ENCODE data around the gene PPP2R2B. TPM values are rescaled to one million over a fixed set of nuclear protein-coding genes. Genes with fewer than 3 reads are reported as not detected.

The PPP2R2B gene
- total RNA-seq, 1 experiment from 2014 or later, result 0.04 TPM

DNA sequence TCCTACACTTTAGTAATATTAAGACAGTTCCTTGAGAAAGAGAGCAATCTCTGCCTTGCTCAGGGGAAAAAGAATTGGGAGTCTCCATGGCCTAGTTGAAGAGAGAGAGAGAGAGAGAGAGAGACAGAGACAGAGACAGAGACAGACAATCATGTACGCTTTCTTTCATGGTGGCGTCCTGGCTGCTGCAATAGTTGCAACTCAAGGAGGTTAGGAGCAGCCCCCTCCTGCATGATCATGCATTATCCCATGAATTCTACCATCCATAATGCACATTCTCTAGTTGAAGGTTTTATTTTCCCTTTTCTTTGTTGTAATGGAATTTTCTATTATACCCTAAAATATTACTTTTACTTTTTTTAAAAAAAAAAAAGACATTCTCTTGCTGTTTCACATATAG lies 50.7 kb downstream of the PPP2R2B start:
- no peak overlapping the region for H3K27ac ChIP-seq
- H3K4me1 ChIP-seq, result no peaks in the 10 kb centered on the region
- H3K36me3 ChIP-seq, result no peaks in the 10 kb centered on the region
- no peaks in the 10 kb centered on the region for H3K27me3 ChIP-seq
- no peak for DNase-seq
- no peaks in the 10 kb centered on the region for H3K9me3 ChIP-seq (replicated peaks)
- no peak overlapping the region for H3K4me3 ChIP-seq

DNA sequence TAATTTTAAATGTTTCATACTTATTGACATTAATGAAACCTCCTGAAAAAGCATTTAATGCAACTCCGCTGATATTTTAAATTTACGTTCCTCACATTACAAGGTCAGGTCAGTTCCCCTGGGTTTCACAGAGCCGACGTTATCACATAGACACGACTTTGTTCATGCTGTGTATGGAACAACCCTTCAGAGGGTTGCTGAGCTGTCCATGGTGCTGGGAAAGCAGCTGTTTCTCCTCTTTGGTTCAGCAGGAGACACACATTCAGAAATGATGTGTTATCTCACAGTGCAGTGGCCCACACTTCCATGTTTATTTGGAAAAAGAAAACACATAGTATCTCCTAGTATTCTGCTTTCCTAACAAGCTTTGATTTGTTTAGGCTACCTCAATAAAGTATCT lies 53.5 kb downstream of the PPP2R2B start:
- Histone ChIP-seq H3K4me3 (no peak overlapping the region), H3K27ac (no peak overlapping the region), H3K4me1 (no peaks in the 10 kb centered on the region), H3K36me3 (no peaks in the 10 kb centered on the region), H3K9me3 (replicated peaks) (no peaks in the 10 kb centered on the region), H3K27me3 (no peaks in the 10 kb centered on the region)
- peak; percentile 45 to 67 for DNase-seq

DNA sequence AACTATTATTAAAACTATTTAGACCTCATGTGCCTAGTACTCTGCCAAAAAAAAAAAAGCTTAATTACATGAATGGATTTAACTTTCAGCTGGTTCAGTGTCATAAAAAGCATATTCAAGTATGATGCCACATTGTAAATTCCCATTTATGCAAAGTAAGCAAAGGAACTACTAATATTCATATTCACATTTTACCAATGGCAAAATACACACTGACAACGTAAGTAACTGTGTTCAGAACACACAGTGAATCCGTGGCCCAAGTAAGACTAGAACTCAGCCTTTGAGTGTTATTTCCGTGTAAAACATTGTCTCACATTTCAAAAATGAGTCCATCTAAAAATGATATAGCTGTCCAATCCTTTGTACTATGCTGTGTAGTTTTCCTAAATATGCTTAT lies 56.8 kb downstream of the PPP2R2B start:
- H3K9me3 ChIP-seq (replicated peaks), result no peaks in the 10 kb centered on the region
- no peak overlapping the region for H3K4me3 ChIP-seq
- H3K27ac ChIP-seq, result no peak overlapping the region
- no peaks in the 10 kb centered on the region for H3K27me3 ChIP-seq
- no peaks in the 10 kb centered on the region for H3K36me3 ChIP-seq
- no peak for DNase-seq
- H3K4me1 ChIP-seq, result no peaks in the 10 kb centered on the region

DNA sequence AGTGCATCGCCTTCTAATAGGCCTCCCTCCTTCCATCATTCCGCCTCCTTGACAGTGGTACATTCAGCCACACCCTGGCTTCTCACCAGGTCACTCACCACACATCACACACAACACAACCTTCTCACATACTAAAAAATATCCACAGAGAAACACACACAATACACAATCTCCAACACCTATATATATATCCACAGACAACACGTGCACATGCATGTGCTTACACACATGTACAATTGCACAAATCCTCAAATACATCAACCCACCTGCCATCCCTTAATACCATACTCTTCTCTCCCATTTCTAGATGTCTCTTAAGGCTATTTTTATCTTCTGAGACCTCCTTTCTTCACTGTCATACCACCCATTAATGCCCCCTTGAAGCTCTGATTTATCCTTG lies 57.6 kb downstream of the PPP2R2B start:
- Histone ChIP-seq H3K4me3 (no peak overlapping the region), H3K27ac (no peak overlapping the region), H3K4me1 (no peaks in the 10 kb centered on the region), H3K27me3 (no peaks in the 10 kb centered on the region), H3K9me3 (replicated peaks) (no peaks in the 10 kb centered on the region), H3K36me3 (no peaks in the 10 kb centered on the region)
- no peak for DNase-seq

DNA sequence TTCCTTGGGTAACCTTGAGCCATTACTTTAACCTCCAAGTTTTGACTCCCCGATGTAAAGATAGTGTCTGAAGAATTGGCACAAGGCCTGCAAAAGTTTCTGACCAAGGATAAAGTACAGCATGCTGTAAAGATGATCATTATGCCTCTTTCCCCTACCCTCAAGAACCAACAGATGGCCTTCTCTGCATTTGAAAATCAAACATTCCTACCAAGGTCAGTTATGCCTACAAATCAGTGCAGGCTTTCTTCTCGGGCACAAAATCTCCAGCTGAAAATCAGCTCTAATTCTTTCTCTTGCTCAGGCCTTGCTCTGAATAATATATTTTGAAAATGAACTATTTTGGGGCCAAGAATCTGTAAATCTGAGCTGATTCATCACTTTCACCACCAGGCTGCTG lies 59.7 kb downstream of the PPP2R2B start:
- Histone ChIP-seq H3K36me3 (no peaks in the 10 kb centered on the region), H3K4me1 (no peaks in the 10 kb centered on the region), H3K27me3 (no peaks in the 10 kb centered on the region), H3K4me3 (no peak overlapping the region), H3K9me3 (replicated peaks) (no peaks in the 10 kb centered on the region), H3K27ac (no peak overlapping the region)
- no peak for DNase-seq

DNA sequence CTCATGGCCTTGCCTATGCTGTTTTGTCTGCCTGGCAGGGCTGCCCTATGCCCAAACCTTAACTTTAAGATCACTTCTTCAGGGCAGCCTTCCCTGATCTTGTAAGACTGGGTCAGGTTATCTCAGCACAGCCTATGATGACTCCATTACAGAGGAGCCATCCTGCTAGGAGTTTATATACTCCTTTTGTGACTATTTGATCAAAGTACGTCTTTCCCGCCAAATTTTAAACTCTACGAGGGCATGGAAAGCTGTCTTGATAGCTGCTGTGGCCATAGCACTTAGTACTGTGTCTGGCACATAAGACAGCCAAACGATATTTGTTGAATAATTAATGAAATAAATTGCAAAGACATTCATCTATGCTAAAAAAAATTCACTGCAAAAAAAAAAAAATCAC lies 60.6 kb downstream of the PPP2R2B start:
- no peaks in the 10 kb centered on the region for H3K36me3 ChIP-seq
- no peak overlapping the region for H3K4me3 ChIP-seq
- no peaks in the 10 kb centered on the region for H3K4me1 ChIP-seq
- H3K9me3 ChIP-seq (replicated peaks), result no peaks in the 10 kb centered on the region
- DNase-seq, result no peak
- no peaks in the 10 kb centered on the region for H3K27me3 ChIP-seq
- no peak overlapping the region for H3K27ac ChIP-seq

DNA sequence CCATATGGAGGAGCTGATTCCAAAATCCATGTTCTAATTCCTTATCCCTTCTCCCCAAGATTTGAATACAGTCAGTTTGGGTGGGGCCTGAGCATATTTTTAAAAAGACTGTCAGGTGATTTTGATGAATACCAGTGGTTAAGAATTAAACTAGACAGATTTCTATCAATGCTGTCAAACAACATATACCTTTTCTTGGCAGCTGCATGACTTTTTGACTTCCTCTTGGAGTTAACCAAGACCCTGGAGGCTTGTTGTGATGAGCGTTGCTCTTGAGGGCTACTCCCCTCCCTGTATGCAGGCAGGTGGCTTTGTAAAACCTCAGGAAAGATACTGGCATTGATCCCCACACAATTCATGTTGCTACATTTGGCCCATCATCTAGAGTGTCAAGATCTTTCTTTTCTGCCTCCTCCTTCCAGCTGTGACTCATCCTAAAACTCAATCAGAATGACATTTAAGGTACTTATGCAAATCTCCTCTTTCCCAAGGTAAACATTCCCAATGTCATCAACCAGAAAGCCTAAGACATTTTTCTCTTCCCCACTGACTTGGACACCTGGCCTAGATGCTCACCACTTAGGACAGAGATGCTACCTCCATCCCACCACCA lies 61.7 kb downstream of the PPP2R2B start:
- H3K27me3 ChIP-seq, result no peaks in the 10 kb centered on the region
- no peak overlapping the region for H3K4me3 ChIP-seq
- DNase-seq, result no peak
- no peaks in the 10 kb centered on the region for H3K9me3 ChIP-seq (replicated peaks)
- no peaks in the 10 kb centered on the region for H3K36me3 ChIP-seq
- no peak overlapping the region for H3K27ac ChIP-seq
- H3K4me1 ChIP-seq, result no peaks in the 10 kb centered on the region

DNA sequence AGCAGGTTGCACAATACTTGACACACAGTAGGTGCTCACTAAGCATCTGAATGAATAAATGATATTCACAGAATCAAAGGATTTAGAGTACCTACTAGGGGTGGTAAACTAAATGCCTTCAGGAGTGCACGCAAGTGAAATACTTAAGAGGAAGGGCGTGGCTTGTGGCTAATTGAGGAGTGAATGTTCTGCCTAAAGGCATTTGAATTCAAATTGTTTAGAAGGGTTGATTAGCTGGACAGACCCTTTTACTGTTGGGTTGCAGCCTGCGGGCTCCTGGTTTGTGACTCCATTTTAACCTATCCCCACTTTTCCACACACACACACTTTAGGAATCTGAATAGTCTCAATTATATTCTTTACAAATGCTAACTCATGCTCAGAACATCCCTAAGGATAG lies 63.1 kb downstream of the PPP2R2B start:
- H3K4me1 ChIP-seq, result no peaks in the 10 kb centered on the region
- H3K4me3 ChIP-seq, result no peak overlapping the region
- no peaks in the 10 kb centered on the region for H3K9me3 ChIP-seq (replicated peaks)
- H3K27me3 ChIP-seq, result no peaks in the 10 kb centered on the region
- no peaks in the 10 kb centered on the region for H3K36me3 ChIP-seq
- H3K27ac ChIP-seq, result no peak overlapping the region
- DNase-seq, result no peak

DNA sequence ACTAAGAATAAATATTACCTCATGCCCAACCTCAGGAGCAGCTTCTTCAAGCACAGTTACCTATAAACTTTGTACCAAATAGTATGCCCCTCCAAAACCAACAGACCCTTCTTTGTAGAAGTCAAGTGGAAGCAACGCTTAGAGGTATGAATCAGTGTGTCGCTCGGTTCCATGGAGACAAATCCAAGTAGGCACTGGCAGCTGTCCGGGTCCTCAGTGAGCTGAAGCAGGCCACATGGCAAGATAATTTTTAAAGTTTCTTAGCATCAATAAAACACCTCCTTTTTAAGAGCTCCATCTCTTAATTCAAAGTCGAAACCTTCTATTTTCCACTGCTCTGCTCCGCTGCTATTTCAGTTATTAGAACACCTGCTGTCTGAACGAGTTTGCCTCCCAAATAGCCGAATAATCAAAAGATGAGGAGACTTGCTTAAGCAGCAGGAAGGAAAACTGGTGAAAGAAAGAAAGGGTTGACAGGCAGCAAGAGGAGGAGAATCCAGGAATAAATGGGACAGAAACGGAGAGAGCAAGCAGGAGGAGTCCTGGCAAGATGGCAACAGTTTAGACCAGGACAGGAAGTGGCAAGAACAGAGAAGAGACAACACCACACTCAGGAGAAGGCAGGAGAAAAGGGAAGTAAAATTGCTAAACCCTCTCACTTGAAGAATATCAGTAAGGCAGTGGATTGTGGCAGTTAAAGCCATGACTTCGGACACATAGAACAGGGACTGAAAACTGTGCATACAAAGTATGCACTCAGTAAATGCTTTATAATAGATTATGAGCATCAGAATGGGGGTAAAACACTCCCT lies 65.0 kb downstream of the PPP2R2B start:
- Histone ChIP-seq H3K4me3 (no peak overlapping the region), H3K36me3 (no peaks in the 10 kb centered on the region), H3K9me3 (replicated peaks) (no peaks in the 10 kb centered on the region), H3K27me3 (no peaks in the 10 kb centered on the region), H3K4me1 (no peaks in the 10 kb centered on the region), H3K27ac (no peak overlapping the region)
- no peak for DNase-seq

DNA sequence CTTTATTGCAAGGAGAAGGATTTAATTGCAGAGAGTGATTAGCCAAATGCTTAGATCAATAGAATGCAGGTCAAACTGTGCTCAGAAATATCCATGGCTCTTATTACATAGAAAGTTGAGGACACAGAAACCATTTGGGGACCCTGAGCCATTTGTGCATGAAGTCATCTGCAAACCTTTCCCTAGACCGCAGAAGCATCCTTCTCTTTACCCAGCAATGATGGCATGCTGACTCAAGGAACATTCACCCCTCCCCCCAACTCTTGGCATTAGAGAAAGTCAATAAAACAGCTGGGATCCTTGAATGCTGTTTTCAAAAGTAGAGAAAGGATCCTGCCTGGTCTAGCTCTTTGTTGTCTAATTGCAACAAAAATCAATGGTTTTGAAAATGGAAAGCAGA lies 73.5 kb downstream of the PPP2R2B start:
- H3K27ac ChIP-seq, result no peak overlapping the region

DNA sequence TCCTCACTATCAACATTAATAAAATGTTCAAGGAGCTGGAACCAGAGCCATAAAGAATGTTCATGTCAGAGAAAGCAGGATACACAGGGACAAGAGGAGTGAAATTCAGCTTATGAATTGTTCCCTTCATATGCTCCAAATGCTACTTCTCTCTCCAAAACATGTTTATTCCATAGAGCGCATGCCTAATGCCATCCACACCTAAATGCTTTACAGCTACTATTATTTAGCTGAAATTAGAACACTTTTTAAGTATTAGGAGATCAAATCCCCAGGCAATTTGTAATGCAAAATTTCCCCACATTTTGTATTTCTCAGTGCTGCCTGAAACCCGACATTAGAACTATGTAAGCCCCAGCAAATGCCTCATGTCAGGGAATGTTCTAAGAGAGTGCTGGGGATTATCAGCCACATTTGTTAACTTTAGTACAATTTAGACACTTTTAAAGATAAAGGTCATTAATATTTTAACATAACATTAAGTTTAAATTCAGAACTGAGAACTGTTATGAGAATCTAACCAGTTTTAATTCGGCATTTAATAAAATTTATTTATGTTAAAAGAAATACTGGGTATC lies 75.5 kb downstream of the PPP2R2B start:
- Histone ChIP-seq H3K4me1 (no peaks in the 10 kb centered on the region), H3K9me3 (replicated peaks) (no peaks in the 10 kb centered on the region), H3K4me3 (no peak overlapping the region), H3K27ac (no peak overlapping the region), H3K27me3 (peaks cover 13% of the 10 kb centered on the region), H3K36me3 (no peaks in the 10 kb centered on the region)
- DNase-seq, result no peak

More for the DNA sequence above, 73.5 kb downstream of the PPP2R2B start:
- no peaks in the 10 kb centered on the region for H3K36me3 ChIP-seq
- H3K27me3 ChIP-seq, result peaks cover 13% of the 10 kb centered on the region
- no peaks in the 10 kb centered on the region for H3K4me1 ChIP-seq
- H3K4me3 ChIP-seq, result no peak overlapping the region
- peak in 1 of 2 experiments; percentile 4 for DNase-seq
- H3K9me3 ChIP-seq (replicated peaks), result no peaks in the 10 kb centered on the region

DNA sequence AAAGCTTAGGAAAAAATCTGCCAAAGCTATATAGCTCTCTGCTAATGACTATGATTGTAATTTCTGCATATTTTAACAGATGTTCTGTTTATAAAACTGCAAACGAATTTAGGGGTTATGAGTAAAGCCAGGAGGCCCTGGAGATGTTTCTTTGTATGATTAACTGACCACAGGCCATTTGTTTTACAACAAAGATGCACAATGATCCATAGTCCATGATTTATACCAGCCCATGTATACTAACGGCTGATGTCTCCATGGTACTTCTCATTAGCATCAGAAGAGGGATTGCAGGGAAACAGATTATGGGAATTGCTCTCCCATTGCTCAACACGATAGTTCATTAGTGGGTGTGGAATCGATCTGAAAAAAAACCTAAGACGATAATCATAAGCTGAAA lies 78.9 kb downstream of the PPP2R2B start:
- Histone ChIP-seq H3K27me3 (peaks cover 13% of the 10 kb centered on the region), H3K4me1 (no peaks in the 10 kb centered on the region), H3K9me3 (replicated peaks) (no peaks in the 10 kb centered on the region), H3K4me3 (no peak overlapping the region), H3K36me3 (no peaks in the 10 kb centered on the region), H3K27ac (no peak overlapping the region)
- no peak for DNase-seq

DNA sequence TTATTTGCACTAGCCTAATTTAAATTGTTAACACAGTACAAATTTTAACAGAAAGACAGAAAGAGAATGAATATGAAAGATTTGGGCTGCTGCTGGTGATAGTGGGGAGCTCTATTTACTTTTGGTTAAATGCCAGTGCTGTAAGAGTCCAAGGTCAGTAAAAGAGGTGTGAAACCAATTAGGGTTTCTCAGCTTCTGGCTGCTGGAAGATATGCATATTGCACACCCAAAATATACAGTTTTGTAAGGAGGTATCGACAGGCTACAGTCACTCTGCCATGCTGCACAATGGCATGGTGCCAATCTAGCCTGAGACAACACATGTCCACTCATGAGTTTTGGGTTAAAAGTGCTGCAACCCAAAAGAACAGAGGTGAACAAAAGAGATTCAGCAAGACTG lies 79.3 kb downstream of the PPP2R2B start:
- Histone ChIP-seq H3K4me1 (no peaks in the 10 kb centered on the region), H3K36me3 (no peaks in the 10 kb centered on the region), H3K9me3 (replicated peaks) (no peaks in the 10 kb centered on the region), H3K27ac (no peak overlapping the region), H3K27me3 (peaks cover 13% of the 10 kb centered on the region), H3K4me3 (no peak overlapping the region)
- DNase-seq, result no peak

DNA sequence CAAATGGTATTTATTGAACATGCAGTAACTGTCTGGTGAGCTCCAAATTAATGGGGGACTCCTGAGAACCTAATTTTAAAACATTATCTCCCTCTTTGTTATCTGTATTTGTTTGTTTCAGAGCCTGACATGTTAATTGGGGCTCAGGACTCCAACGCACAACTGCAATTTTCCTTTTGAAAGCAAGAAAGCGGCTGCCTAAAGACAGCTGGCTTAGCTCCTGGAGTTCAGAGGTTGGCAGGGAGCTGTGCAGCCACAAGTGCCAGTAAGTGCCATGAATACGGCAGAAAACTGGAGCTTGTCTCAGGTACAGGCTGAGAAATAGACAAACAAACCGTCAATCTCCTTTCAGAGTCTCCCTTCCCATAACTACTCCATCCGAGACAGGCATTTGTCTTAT lies 80.9 kb downstream of the PPP2R2B start:
- DNase-seq, result no peak
- Histone ChIP-seq H3K4me1 (no peaks in the 10 kb centered on the region), H3K9me3 (replicated peaks) (no peaks in the 10 kb centered on the region), H3K27me3 (peaks cover 3% of the 10 kb centered on the region; the same call in 1 of the 2 replicates), H3K27ac (no peak overlapping the region), H3K4me3 (no peak overlapping the region), H3K36me3 (no peaks in the 10 kb centered on the region)

DNA sequence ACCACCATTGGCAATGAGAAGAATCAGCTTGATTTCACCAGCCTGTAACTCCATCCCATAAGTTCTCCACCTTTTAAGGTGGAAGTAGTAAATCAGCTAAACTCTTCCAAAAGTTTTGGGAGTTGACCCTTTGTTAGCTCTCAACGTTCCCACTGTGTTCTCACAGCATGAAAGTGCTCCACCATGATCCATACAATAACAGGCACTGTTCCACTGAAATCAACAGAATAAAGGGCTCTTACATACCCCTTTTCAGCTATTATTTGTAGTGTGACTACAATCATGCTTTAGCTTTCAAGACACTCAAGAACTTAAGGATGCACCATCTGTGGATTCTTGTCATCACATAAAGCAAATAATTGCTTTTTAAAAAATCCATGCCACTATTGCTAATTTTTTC lies 81.6 kb downstream of the PPP2R2B start:
- no peak overlapping the region for H3K4me3 ChIP-seq
- H3K36me3 ChIP-seq, result no peaks in the 10 kb centered on the region
- H3K4me1 ChIP-seq, result no peaks in the 10 kb centered on the region
- H3K9me3 ChIP-seq (replicated peaks), result no peaks in the 10 kb centered on the region
- no peak for DNase-seq
- no peak overlapping the region for H3K27ac ChIP-seq
- H3K27me3 ChIP-seq, result no peaks in the 10 kb centered on the region; the same call in 1 of the 2 replicates
